22Rv1 (cell line): Measurements from ENCODE around the gene ERN1.

ENCODE experiments used
- CTCF ChIP-seq: fragments of 450-650 bp; IDR thresholded peaks from 2 replicates; pipeline ENCODE4 v1.5.1; 2017; ENCODE audit warnings: mild to moderate bottlenecking
- ZFX ChIP-seq: fragments of 450-650 bp; IDR thresholded peaks from 2 replicates; pipeline ENCODE4 v1.6.1; 2017; ENCODE audit warnings: antibody characterized with exemption, borderline replicate concordance

DNA sequence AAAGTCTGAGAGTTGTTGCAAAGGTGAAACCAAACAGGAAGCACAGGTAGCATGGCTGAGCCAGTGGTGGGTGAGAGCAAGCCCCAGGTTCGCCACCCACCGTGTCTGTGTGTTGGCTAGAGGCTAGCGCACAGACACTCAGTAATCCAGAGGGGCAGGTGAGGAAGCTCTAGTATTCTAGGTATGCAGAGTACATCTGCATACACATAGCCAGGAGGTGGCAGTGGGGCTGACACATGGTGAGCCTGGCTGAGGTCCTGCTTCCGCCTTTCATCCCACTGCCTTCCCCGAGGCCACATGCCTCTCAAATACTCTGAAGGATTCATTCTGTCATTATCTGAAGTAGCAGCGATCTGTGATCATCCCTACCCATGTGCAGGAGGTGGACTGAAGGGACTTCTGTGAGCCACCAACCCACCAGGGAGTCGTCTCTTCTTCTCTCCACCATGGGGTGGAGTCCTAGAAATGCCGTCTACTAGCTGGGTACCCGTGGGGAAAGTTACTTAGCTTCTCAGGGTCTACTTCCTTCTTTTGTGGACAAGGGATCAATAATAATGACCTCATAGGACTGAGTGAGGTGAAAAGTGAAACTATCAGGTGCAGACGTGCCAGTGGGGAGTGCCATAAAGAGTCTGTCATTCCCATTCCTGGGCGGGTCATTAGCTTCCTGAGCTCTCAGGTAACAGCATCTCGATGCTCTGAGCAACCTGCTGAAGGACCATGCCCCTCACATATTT, 73.5 kb downstream of the ERN1 start:
- no peak for TF ChIP-seq CTCF
- no peak for TF ChIP-seq ZFX
